Measurements from ENCODE around the gene PSMF1. TPM values are rescaled to one million over a fixed set of nuclear protein-coding genes. Genes with fewer than 3 reads are reported as not detected.

PSMF1 gene
- total and polyA plus RNA-seq, 7 experiments from 2014 or later = 88.7 to 157 (median 116) TPM

DNA sequence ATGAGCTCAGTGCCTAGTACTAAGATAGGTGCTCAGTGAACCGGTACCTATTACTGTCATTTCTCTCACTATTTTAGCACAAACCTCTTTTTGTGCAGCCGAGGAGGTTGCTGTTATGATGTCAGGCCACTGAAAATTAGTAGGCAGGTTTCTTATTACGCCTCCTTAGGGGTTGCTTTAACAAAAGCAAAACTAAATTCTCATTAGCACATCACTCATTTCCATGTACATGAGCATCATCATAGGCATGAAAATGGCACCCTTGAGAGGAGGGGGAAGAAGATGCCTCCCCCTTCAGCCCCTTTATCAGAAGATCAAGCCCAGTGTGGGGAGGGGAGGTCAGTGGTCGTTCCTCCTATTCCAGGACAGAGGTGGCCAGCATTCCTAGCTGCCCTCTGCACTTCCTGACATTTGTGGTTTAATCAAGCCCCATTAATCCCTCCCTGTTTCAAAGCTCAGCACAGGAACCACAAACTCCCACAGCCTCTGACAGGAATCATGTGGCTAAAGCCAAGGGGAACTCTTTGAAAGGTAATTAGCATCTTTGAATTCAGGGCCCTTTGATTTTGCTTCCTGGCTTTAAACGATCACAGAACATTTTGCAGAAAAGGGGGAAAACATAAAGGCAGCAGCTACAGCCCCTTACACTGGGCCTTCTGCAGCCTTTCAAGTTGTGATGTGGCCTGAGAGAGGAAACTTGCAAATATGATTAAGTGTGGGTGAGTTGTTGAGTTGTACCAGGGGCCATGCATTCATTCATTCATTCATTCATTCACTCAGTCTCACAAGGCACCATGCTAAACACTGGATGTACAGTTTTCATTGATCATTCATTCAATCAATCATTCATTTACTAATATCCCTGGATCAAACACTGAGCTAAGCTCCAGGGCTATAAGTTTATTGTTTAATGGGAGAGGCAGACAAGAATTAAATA lies 31.9 kb upstream of the PSMF1 start:
- Histone ChIP-seq H3K27ac (ENCODE audit: low read depth, low read length) (no peak overlapping the region), H3K4me3 (ENCODE audit: low read length) (no peak overlapping the region), H3K27me3 (ENCODE audit: control insufficient read depth in 2 of 2, insufficient read depth in 2 of 2, low read length in 2 of 2) (no peaks in the 10 kb centered on the region), H3K36me3 (ENCODE audit: control insufficient read depth in 2 of 3, insufficient read depth in 3 of 3, low read length in 3 of 3) (no peaks in the 10 kb centered on the region), H3K4me1 (ENCODE audit: control insufficient read depth in 2 of 2, insufficient read depth in 2 of 2, low read length in 2 of 2) (no peaks in the 10 kb centered on the region), H3K9me3 (ENCODE audit: control insufficient read depth in 2 of 3, low read length in 3 of 3) (peaks cover 0 to 19% (median 0%) of the 10 kb centered on the region in 3 experiments)
- Mint-ChIP-seq H3K4me1 (peaks cover 7 to 25% (median 17%) of the 10 kb centered on the region in 7 donors), H3K27ac (no peak overlapping the region), H3K4me3 (no peak overlapping the region), H3K9me3 (peaks cover 5 to 47% (median 20%) of the 10 kb centered on the region in 11 donors), H3K36me3 (peaks cover 7 to 30% (median 18%) of the 10 kb centered on the region in 5 donors), H3K27me3 (no peaks in the 10 kb centered on the region)
- no peak for ATAC-seq
- ChIA-PET CTCF (interaction anchor here (0.7 to 0.9 kb wide), 2 partner anchors 9 to 109 kb away, joined by 3 read pairs; no protein-coding TSS in a partner anchor), POLR2A (no interaction called here)
- intact Hi-C loops (cut with micrococcal nuclease) = no loop called here
- DNase-seq = no peak

DNA sequence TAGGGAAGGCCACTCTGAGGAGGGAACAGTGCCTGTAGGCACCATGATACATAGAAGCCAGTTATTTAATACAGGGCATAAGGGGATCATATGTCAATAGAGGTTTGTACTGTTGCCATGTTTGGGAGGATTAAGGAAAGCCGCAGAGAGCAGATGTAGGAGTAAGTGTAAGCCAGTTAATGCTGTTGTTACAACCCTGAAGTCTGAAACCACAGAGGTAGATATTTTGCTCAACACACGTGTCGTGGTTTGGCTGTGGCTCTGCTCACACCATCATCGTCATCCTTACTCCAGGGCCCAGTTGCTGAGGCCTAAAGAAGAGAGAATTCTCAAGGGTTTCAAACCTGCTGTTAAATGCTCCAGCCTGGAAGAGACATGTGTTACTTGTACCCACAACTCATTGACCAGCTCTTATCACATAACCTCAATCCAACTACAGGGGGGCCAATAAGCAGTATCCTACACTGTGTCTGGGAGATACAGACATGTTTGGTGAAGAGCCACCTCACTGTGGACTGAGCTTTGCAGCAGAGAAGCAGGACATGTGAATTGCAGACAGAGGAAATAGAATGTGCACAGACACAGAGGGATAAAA lies 31.0 kb upstream of the PSMF1 start:
- CTCF ChIA-PET = no interaction called here
- DNase-seq (no peak), ATAC-seq (no peak)
- Mint-ChIP-seq H3K9me3 (peaks cover 7 to 56% (median 23%) of the 10 kb centered on the region in 11 donors), H3K4me1 (peaks cover 7 to 25% (median 17%) of the 10 kb centered on the region in 7 donors), H3K27ac (peak overlapping the region in 2 of 9 donors; percentile 5 to 26), H3K36me3 (peaks cover 7 to 38% (median 24%) of the 10 kb centered on the region in 5 donors), H3K4me3 (no peak overlapping the region), H3K27me3 (no peaks in the 10 kb centered on the region)
- Histone ChIP-seq H3K9me3 (ENCODE audit: control insufficient read depth in 2 of 3, low read length in 3 of 3) (peaks cover 0 to 19% (median 0%) of the 10 kb centered on the region in 3 experiments), H3K4me1 (ENCODE audit: control insufficient read depth in 2 of 2, insufficient read depth in 2 of 2, low read length in 2 of 2) (no peaks in the 10 kb centered on the region), H3K27me3 (ENCODE audit: control insufficient read depth in 2 of 2, insufficient read depth in 2 of 2, low read length in 2 of 2) (no peaks in the 10 kb centered on the region), H3K36me3 (ENCODE audit: control insufficient read depth in 2 of 3, insufficient read depth in 3 of 3, low read length in 3 of 3) (no peaks in the 10 kb centered on the region), H3K27ac (ENCODE audit: low read depth, low read length) (no peak overlapping the region), H3K4me3 (ENCODE audit: low read length) (no peak overlapping the region)
- intact Hi-C loops (cut with micrococcal nuclease) = no loop called here
- POLR2A ChIA-PET = no interaction called here

DNA sequence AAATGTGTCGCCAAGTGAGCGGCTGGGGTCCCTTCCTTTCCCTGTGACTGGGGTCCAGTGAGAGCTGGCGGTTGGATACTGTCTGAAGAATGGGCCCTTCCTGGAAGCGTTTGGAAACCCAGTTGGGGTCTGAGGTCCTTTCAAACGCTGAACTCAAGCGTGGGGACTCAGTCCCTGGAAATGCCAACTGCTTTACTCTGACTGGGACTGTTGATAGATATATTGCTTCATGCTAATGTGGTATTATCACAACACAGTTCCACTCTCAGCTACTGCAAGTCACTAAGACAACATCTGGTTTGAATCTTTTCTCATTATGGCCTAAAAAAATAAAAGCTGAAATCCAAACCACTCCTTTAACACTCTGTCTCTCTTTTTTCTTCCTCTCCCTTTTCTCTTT lies 23.7 kb upstream of the PSMF1 start:
- ChIA-PET CTCF (interaction anchor here (1.1 kb wide), 1 partner anchor 8 kb away, joined by 3 read pairs; no protein-coding TSS in a partner anchor), POLR2A (no interaction called here)

DNA sequence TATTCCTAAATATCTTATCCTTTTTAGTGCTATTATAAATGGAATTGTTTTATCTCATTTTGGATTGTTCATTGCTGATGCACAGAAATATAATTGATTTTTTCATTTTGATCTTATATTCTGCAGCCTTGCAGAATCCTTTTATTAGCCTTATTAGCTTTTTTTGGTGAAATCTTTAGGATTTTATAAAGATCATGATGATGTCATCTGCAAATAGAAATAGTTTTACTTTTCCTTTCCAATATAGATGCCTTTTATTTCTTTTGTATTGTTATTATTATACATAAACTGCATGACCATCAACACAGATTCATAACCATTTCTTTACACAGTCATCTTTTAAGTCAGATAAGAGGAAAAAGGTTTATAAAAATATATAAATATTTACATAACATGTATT lies 16.9 kb upstream of the PSMF1 start:
- peaks cover 0 to 33% (median 13%) of the 10 kb centered on the region in 5 donors for H3K36me3 Mint-ChIP-seq
- ATAC-seq (no peak), DNase-seq (no peak)
- no peak overlapping the region for H3K4me3 Mint-ChIP-seq
- H3K9me3 ChIP-seq (ENCODE audit: control insufficient read depth in 2 of 3, low read length in 3 of 3) = peaks cover 0 to 10% (median 0%) of the 10 kb centered on the region in 3 experiments
- H3K27ac Mint-ChIP-seq = no peak overlapping the region
- no peak overlapping the region for H3K4me3 ChIP-seq (ENCODE audit: low read length)
- H3K36me3 ChIP-seq (ENCODE audit: control insufficient read depth in 2 of 3, insufficient read depth in 3 of 3, low read length in 3 of 3) = no peaks in the 10 kb centered on the region
- no peak overlapping the region for H3K27ac ChIP-seq (ENCODE audit: low read depth, low read length)
- ChIA-PET POLR2A (no interaction called here), CTCF (no interaction called here)
- peaks cover 0 to 9% (median 0%) of the 10 kb centered on the region in 5 donors for H3K27me3 Mint-ChIP-seq
- H3K9me3 Mint-ChIP-seq = peaks cover 0 to 63% (median 15%) of the 10 kb centered on the region in 11 donors
- intact Hi-C loops (cut with micrococcal nuclease) = loop anchor here in 1 of 2 donors (10.0 kb wide), 1 partner anchor 127 kb away; no protein-coding TSS in a partner anchor
- H3K27me3 ChIP-seq (ENCODE audit: control insufficient read depth in 2 of 2, insufficient read depth in 2 of 2, low read length in 2 of 2) = no peaks in the 10 kb centered on the region
- H3K4me1 ChIP-seq (ENCODE audit: control insufficient read depth in 2 of 2, insufficient read depth in 2 of 2, low read length in 2 of 2) = no peaks in the 10 kb centered on the region
- no peaks in the 10 kb centered on the region for H3K4me1 Mint-ChIP-seq

More for the DNA sequence above, 23.7 kb upstream of the PSMF1 start:
- intact Hi-C loops (cut with micrococcal nuclease) = no loop called here
- Histone ChIP-seq H3K4me1 (ENCODE audit: control insufficient read depth in 2 of 2, insufficient read depth in 2 of 2, low read length in 2 of 2) (no peaks in the 10 kb centered on the region), H3K27me3 (ENCODE audit: control insufficient read depth in 2 of 2, insufficient read depth in 2 of 2, low read length in 2 of 2) (no peaks in the 10 kb centered on the region), H3K9me3 (ENCODE audit: control insufficient read depth in 2 of 3, low read length in 3 of 3) (peaks cover 0 to 2% (median 0%) of the 10 kb centered on the region in 3 experiments), H3K27ac (ENCODE audit: low read depth, low read length) (no peak overlapping the region), H3K4me3 (ENCODE audit: low read length) (no peak overlapping the region), H3K36me3 (ENCODE audit: control insufficient read depth in 2 of 3, insufficient read depth in 3 of 3, low read length in 3 of 3) (no peaks in the 10 kb centered on the region)
- H3K4me3 Mint-ChIP-seq = no peak overlapping the region
- DNase-seq (no peak), ATAC-seq (no peak)
- peaks cover 0 to 4% (median 0%) of the 10 kb centered on the region in 5 donors for H3K27me3 Mint-ChIP-seq
- H3K36me3 Mint-ChIP-seq = peaks cover 2 to 31% (median 22%) of the 10 kb centered on the region in 5 donors
- peaks cover 8 to 53% (median 17%) of the 10 kb centered on the region in 11 donors for H3K9me3 Mint-ChIP-seq
- no peaks in the 10 kb centered on the region for H3K4me1 Mint-ChIP-seq
- no peak overlapping the region for H3K27ac Mint-ChIP-seq

DNA sequence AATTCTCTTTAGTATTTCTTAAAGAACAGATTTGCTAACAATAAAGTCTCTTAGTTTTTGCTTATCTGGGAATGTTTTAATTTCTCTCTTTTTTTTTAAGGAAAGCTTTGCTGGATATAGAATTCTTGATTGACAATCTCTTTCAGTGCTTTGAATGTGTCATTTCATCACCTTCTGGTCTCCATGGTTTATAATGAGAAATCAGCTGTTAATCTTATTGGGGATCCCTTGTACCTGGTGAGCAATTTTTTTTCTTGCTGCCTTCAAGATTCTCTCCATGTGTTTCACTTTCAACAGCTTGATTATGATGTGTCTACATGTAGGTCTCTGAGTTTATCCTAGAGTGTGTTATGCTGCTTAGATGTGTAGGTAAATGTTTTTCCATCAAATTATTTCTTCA lies 16.4 kb upstream of the PSMF1 start:
- H3K27ac ChIP-seq (ENCODE audit: low read depth, low read length) = no peak overlapping the region
- Mint-ChIP-seq H3K4me1 (no peaks in the 10 kb centered on the region), H3K27ac (no peak overlapping the region), H3K36me3 (peaks cover 0 to 33% (median 16%) of the 10 kb centered on the region in 5 donors), H3K9me3 (peaks cover 0 to 63% (median 15%) of the 10 kb centered on the region in 11 donors), H3K4me3 (no peak overlapping the region), H3K27me3 (peaks cover 0 to 9% (median 0%) of the 10 kb centered on the region in 5 donors)
- no peaks in the 10 kb centered on the region for H3K27me3 ChIP-seq (ENCODE audit: control insufficient read depth in 2 of 2, insufficient read depth in 2 of 2, low read length in 2 of 2)
- intact Hi-C loops (cut with micrococcal nuclease) = loop anchor here in 1 of 2 donors (10.0 kb wide), 1 partner anchor 127 kb away; no protein-coding TSS in a partner anchor
- ChIA-PET POLR2A (no interaction called here), CTCF (no interaction called here)
- no peaks in the 10 kb centered on the region for H3K36me3 ChIP-seq (ENCODE audit: control insufficient read depth in 2 of 3, insufficient read depth in 3 of 3, low read length in 3 of 3)
- DNase-seq = no peak
- H3K9me3 ChIP-seq (ENCODE audit: control insufficient read depth in 2 of 3, low read length in 3 of 3) = peaks cover 0 to 10% (median 0%) of the 10 kb centered on the region in 3 experiments
- no peaks in the 10 kb centered on the region for H3K4me1 ChIP-seq (ENCODE audit: control insufficient read depth in 2 of 2, insufficient read depth in 2 of 2, low read length in 2 of 2)
- no peak for ATAC-seq
- no peak overlapping the region for H3K4me3 ChIP-seq (ENCODE audit: low read length)

DNA sequence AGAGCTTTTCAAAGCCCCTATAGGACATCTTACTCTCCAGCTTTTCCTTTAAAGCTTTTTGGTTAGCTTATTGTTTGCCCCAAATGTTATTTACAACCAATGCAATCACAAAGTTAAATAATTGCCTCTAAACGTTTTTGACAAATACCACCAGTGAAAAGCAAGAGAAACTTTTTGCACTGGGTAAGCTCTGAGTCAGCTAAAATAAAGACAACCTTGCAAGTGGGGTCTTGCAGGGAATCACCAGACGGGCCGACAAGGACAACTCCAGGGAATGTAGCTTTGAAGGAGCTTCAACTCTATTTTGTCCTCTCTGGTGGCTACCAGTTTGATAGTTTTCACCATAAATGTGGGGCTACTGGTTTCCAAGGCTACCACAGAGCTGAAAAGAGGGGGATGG lies 14.7 kb upstream of the PSMF1 start:
- Mint-ChIP-seq H3K27ac (no peak overlapping the region), H3K4me1 (peaks cover 4 to 6% (median 5%) of the 10 kb centered on the region in 7 donors), H3K36me3 (peaks cover 0 to 27% (median 11%) of the 10 kb centered on the region in 5 donors), H3K9me3 (peaks cover 0 to 51% (median 12%) of the 10 kb centered on the region in 11 donors), H3K27me3 (peaks cover 0 to 10% (median 0%) of the 10 kb centered on the region in 5 donors), H3K4me3 (no peak overlapping the region)
- no peaks in the 10 kb centered on the region for H3K4me1 ChIP-seq (ENCODE audit: control insufficient read depth in 2 of 2, insufficient read depth in 2 of 2, low read length in 2 of 2)
- H3K4me3 ChIP-seq (ENCODE audit: low read length) = no peak overlapping the region
- CTCF ChIA-PET = no interaction called here
- DNase-seq (no peak), ATAC-seq (no peak)
- POLR2A ChIA-PET = no interaction called here
- no peaks in the 10 kb centered on the region for H3K36me3 ChIP-seq (ENCODE audit: control insufficient read depth in 2 of 3, insufficient read depth in 3 of 3, low read length in 3 of 3)
- H3K27me3 ChIP-seq (ENCODE audit: control insufficient read depth in 2 of 2, insufficient read depth in 2 of 2, low read length in 2 of 2) = no peaks in the 10 kb centered on the region
- peaks cover 0 to 10% (median 0%) of the 10 kb centered on the region in 3 experiments for H3K9me3 ChIP-seq (ENCODE audit: control insufficient read depth in 2 of 3, low read length in 3 of 3)
- no peak overlapping the region for H3K27ac ChIP-seq (ENCODE audit: low read depth, low read length)
- intact Hi-C loops (cut with micrococcal nuclease) = loop anchor here in 1 of 2 donors (10.0 kb wide), 1 partner anchor 129 kb away; no protein-coding TSS in a partner anchor

Measured in naive thymus-derived CD4-positive, alpha-beta T cell (primary cell).